Measurements from ENCODE around the gene ETNPPL.

The ETNPPL gene

DNA sequence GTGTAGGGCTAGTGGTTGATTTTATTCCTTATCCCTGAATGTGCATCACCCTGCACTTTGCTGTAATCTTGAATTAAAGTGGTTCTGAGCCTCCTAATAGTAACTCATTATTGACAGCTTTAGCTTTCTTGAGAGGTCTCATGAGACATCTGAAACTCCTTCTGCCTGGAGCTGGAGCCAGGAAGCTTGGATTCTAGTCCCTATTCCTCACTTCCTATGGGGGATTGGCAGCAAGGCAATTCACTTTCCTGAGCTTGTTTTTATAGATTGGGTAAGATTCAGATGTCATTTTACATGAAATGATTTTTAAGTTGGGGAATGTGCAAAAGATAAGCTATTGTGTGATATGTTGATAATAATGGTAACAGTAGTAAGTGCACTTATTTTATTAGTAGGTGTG, 17.1 kb upstream of the ETNPPL start:
- H3K9me3 ChIP-seq (ENCODE audit: insufficient read depth, low read length): no peaks in the 10 kb centered on the region
- H3K9ac ChIP-seq (ENCODE audit: insufficient read length, low read depth): no peak overlapping the region
- no peaks in the 10 kb centered on the region for H3K36me3 ChIP-seq (ENCODE audit: insufficient read depth, insufficient read length, low read length)
- H3K27me3 ChIP-seq (ENCODE audit: insufficient read depth, insufficient read length): no peaks in the 10 kb centered on the region
- no peak for TF ChIP-seq ZNF274 (IDR thresholded peaks at IDR 0.05; ENCODE audit: low read depth, low read length)
- TF ChIP-seq SUZ12 (IDR thresholded peaks at IDR 0.05; ENCODE audit: extremely low read depth, insufficient read depth, insufficient read length): no peak
- H3K4me3 ChIP-seq (ENCODE audit: insufficient read length, low read depth): no peak overlapping the region
- no peaks in the 10 kb centered on the region for H3K4me1 ChIP-seq (ENCODE audit: insufficient read depth, insufficient read length)
- DNase-seq (ENCODE audit: low read depth, low spot score): no peak

DNA sequence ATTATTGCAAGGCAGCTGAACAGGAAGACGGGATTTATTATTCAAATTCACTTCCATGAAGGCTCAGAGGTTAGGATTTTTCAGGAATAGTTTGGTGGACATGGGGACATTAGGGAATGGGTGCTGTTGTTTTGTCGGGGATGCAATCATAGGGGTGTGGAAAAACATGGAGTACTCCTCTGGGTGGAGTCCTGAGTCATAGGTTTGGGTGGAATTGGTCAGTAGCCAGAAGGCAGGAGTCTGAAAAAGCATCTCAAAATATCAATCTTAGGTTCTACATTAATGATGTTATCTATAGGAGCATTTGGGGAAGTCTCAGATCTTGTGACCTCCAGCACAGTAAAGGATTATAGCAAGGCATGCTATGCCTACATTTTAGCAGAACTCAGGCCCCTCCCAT, 14.5 kb upstream of the ETNPPL start:
- no peaks in the 10 kb centered on the region for H3K27me3 ChIP-seq (ENCODE audit: insufficient read depth, insufficient read length)
- H3K36me3 ChIP-seq (ENCODE audit: insufficient read depth, insufficient read length, low read length): no peaks in the 10 kb centered on the region
- no peak overlapping the region for H3K4me3 ChIP-seq (ENCODE audit: insufficient read length, low read depth)
- TF ChIP-seq ZNF274 (IDR thresholded peaks at IDR 0.05; ENCODE audit: low read depth, low read length): no peak
- no peak for TF ChIP-seq YY1 (IDR thresholded peaks at IDR 0.05; ENCODE audit: insufficient read depth, insufficient read length)
- no peak for TF ChIP-seq SUZ12 (IDR thresholded peaks at IDR 0.05; ENCODE audit: extremely low read depth, insufficient read depth, insufficient read length)
- H3K9ac ChIP-seq (ENCODE audit: insufficient read length, low read depth): no peak overlapping the region
- no peaks in the 10 kb centered on the region for H3K9me3 ChIP-seq (ENCODE audit: insufficient read depth, low read length)
- no peak for DNase-seq (ENCODE audit: low read depth, low spot score)
- H3K4me1 ChIP-seq (ENCODE audit: insufficient read depth, insufficient read length): no peaks in the 10 kb centered on the region

DNA sequence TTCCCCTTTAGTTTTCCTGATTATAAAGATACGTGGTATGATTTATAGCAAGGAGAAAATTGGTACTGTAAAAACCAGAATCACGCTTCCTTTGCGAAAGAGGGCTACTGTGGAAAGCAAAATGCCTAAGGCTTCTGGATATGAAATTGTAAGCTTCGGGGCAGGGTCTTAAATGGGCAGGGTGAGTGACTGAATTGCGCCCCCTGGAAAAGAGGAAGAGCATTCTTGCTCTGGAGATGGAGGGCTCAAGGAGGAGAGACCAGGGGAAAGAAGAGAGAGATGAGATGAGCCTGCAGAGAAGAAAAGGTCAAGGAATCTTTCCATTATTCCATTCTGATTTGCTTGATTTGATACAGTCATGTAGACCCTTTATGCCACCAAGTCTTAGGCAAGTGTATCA, 13.1 kb upstream of the ETNPPL start:
- Histone ChIP-seq H3K9ac (ENCODE audit: insufficient read length, low read depth) (no peak overlapping the region), H3K27me3 (ENCODE audit: insufficient read depth, insufficient read length) (no peaks in the 10 kb centered on the region), H3K4me1 (ENCODE audit: insufficient read depth, insufficient read length) (no peaks in the 10 kb centered on the region), H3K36me3 (ENCODE audit: insufficient read depth, insufficient read length, low read length) (no peaks in the 10 kb centered on the region), H3K4me3 (ENCODE audit: insufficient read length, low read depth) (no peak overlapping the region), H3K9me3 (ENCODE audit: insufficient read depth, low read length) (no peaks in the 10 kb centered on the region)
- no peak for DNase-seq (ENCODE audit: low read depth, low spot score)
- TF ChIP-seq ZNF274 (IDR thresholded peaks at IDR 0.05; ENCODE audit: low read depth, low read length) (no peak), SUZ12 (IDR thresholded peaks at IDR 0.05; ENCODE audit: extremely low read depth, insufficient read depth, insufficient read length) (no peak), YY1 (IDR thresholded peaks at IDR 0.05; ENCODE audit: insufficient read depth, insufficient read length) (no peak)

DNA sequence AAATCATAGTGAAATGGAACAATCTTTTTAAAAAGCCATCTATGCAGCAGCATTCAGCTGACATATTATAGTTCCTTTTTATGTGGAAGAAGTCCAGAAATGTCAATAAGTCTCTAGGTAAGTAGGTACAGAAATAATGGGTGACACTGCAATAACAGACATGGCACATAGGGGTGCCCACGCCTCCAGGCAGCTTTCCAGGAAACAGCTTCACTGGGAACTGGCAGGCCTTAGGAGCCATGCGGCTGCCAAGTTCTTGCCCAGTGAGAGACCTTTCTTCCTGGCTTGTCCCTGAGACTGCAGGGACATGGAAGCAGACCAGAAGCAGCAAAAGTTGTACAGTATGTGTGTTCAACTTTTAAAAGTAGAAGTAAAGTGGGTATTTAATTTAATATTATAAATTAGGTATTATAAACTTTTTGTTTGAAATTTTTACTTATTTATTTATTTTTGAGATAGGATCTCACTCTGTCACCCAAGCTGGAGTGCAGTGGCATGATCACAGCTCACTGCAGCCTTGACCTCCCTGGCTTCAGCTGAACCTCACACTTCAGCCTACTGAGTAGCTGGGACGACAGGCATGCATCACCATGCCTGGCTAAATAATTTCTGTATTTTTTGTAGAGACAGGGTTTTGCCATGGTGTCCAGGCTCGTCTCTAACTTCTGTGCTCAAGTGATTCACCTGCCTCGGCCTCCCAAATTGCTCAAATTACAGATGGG, 12.1 kb upstream of the ETNPPL start:
- H3K9ac ChIP-seq (ENCODE audit: insufficient read length, low read depth): no peak overlapping the region
- no peaks in the 10 kb centered on the region for H3K9me3 ChIP-seq (ENCODE audit: insufficient read depth, low read length)
- TF ChIP-seq YY1 (IDR thresholded peaks at IDR 0.05; ENCODE audit: insufficient read depth, insufficient read length) (no peak), SUZ12 (IDR thresholded peaks at IDR 0.05; ENCODE audit: extremely low read depth, insufficient read depth, insufficient read length) (no peak), ZNF274 (IDR thresholded peaks at IDR 0.05; ENCODE audit: low read depth, low read length) (no peak)
- H3K4me3 ChIP-seq (ENCODE audit: insufficient read length, low read depth): no peak overlapping the region
- no peaks in the 10 kb centered on the region for H3K27me3 ChIP-seq (ENCODE audit: insufficient read depth, insufficient read length)
- H3K36me3 ChIP-seq (ENCODE audit: insufficient read depth, insufficient read length, low read length): no peaks in the 10 kb centered on the region
- H3K4me1 ChIP-seq (ENCODE audit: insufficient read depth, insufficient read length): no peaks in the 10 kb centered on the region
- no peak for DNase-seq (ENCODE audit: low read depth, low spot score)

DNA sequence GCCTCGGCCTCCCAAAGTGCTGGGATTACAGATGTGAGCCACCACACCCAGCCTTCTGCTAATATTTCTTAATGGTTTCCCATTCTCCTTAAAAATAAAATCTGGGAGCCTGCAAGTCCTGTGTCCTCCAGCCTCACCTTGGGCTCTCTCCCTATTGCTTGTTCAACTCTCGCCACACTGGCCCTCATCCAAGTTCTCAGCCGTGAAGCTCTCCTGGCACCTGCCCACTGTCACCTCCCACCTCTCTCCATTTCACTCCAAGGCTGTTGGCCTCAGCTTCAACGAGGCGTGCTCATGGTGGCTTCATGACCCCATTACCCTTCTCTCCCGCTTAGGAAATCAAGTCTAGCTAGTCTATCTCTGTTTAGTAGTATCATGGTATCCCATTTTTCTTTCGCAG, 9.5 kb upstream of the ETNPPL start:
- TF ChIP-seq ZNF274 (IDR thresholded peaks at IDR 0.05; ENCODE audit: low read depth, low read length) (no peak), SUZ12 (IDR thresholded peaks at IDR 0.05; ENCODE audit: extremely low read depth, insufficient read depth, insufficient read length) (no peak), YY1 (IDR thresholded peaks at IDR 0.05; ENCODE audit: insufficient read depth, insufficient read length) (no peak)

DNA sequence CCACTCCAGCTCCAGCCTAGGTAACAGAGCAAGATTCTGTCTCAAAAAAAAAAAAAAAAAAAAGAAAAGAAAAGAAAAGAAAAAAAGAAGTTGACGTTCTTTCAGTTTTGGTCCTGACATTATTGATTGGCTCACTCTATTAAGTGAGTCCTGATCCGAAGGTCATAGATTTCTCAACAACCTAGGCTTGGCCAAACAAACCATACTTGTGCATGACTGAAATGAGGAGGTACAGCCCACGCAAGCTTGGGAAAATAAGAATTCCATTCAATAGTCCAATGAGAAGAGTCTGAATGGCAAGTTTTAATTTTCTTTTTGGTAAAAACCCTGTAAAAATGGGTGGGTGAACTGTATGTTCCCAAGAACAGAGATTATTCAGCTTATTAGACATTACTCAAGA, 3.2 kb upstream of the ETNPPL start:
- Histone ChIP-seq H3K4me1 (ENCODE audit: insufficient read depth, insufficient read length) (no peaks in the 10 kb centered on the region), H3K9ac (ENCODE audit: insufficient read length, low read depth) (no peak overlapping the region), H3K27me3 (ENCODE audit: insufficient read depth, insufficient read length) (peaks cover 25% of the 10 kb centered on the region), H3K36me3 (ENCODE audit: insufficient read depth, insufficient read length, low read length) (no peaks in the 10 kb centered on the region), H3K9me3 (ENCODE audit: insufficient read depth, low read length) (no peaks in the 10 kb centered on the region), H3K4me3 (ENCODE audit: insufficient read length, low read depth) (no peak overlapping the region)
- TF ChIP-seq YY1 (IDR thresholded peaks at IDR 0.05; ENCODE audit: insufficient read depth, insufficient read length) (no peak), SUZ12 (IDR thresholded peaks at IDR 0.05; ENCODE audit: extremely low read depth, insufficient read depth, insufficient read length) (no peak), ZNF274 (IDR thresholded peaks at IDR 0.05; ENCODE audit: low read depth, low read length) (no peak)
- no peak for DNase-seq (ENCODE audit: low read depth, low spot score)

More for the DNA sequence above, 9.5 kb upstream of the ETNPPL start:
- Histone ChIP-seq H3K9ac (ENCODE audit: insufficient read length, low read depth) (no peak overlapping the region), H3K36me3 (ENCODE audit: insufficient read depth, insufficient read length, low read length) (no peaks in the 10 kb centered on the region), H3K27me3 (ENCODE audit: insufficient read depth, insufficient read length) (no peaks in the 10 kb centered on the region), H3K9me3 (ENCODE audit: insufficient read depth, low read length) (no peaks in the 10 kb centered on the region), H3K4me1 (ENCODE audit: insufficient read depth, insufficient read length) (no peaks in the 10 kb centered on the region), H3K4me3 (ENCODE audit: insufficient read length, low read depth) (no peak overlapping the region)
- no peak for DNase-seq (ENCODE audit: low read depth, low spot score)

DNA sequence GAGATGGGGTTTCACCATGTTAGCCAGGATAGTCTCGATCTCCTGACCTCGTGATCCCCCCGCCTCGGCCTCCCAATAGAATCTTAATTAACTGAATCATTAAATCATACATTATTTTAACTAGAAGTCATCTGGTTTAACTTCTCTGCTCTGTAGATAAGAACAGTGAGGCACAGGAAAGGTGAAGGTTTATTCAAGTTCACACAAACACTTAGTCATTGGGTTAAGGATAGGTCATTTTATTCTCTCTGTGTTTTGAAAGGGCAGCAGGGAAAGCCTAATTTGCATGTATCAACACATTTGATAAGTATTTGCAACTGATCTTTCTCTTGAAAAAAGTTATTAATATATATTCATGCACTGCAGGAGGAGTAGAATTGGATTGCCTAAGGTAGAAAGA, 1.1 kb upstream of the ETNPPL start:
- Histone ChIP-seq H3K4me1 (ENCODE audit: insufficient read depth, insufficient read length) (no peaks in the 10 kb centered on the region), H3K27me3 (ENCODE audit: insufficient read depth, insufficient read length) (peaks cover 41% of the 10 kb centered on the region), H3K4me3 (ENCODE audit: insufficient read length, low read depth) (no peak overlapping the region), H3K9ac (ENCODE audit: insufficient read length, low read depth) (no peak overlapping the region), H3K36me3 (ENCODE audit: insufficient read depth, insufficient read length, low read length) (no peaks in the 10 kb centered on the region), H3K9me3 (ENCODE audit: insufficient read depth, low read length) (no peaks in the 10 kb centered on the region)
- no peak for TF ChIP-seq SUZ12 (IDR thresholded peaks at IDR 0.05; ENCODE audit: extremely low read depth, insufficient read depth, insufficient read length)
- TF ChIP-seq ZNF274 (IDR thresholded peaks at IDR 0.05; ENCODE audit: low read depth, low read length): no peak
- TF ChIP-seq YY1 (IDR thresholded peaks at IDR 0.05; ENCODE audit: insufficient read depth, insufficient read length): no peak
- DNase-seq (ENCODE audit: low read depth, low spot score): no peak
